ENCODE results near the gene PSMD6. TPM values are rescaled to one million over a fixed set of nuclear protein-coding genes. Genes with fewer than 3 reads are reported as not detected.

The PSMD6 gene
- polyA plus RNA-seq, 6 donors from 2014 or later: 93.0 to 150 (median 123) TPM

DNA sequence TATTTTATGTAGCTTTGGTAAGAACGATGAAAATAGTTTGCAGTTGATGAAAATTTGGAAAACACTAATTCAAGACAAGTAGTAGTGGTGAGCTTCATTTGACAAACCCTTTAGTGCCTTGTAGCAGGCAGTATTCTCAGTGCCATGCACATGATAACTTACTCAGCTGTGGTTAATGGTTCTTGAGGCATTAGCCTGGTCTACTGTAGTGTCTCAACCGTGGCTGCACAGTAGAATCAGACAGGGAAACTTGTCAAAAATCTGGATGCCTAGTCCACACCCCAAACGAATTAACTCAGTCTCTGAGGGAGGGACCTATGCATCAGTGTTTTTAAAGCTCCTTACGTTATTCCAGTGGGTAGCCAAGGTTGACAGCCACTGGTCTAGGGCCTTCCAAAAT lies 45.4 kb downstream of the PSMD6 start:
- Mint-ChIP-seq H3K27ac (peak overlapping the region in 3 of 6 donors; percentile 39 to 68 (median 58)), H3K4me3 (no peak overlapping the region), H3K4me1 (peaks cover 33 to 39% (median 36%) of the 10 kb centered on the region in 3 donors), H3K9me3 (no peaks in the 10 kb centered on the region), H3K27me3 (no peaks in the 10 kb centered on the region), H3K36me3 (peaks cover 8 to 21% of the 10 kb centered on the region in 2 donors)
- DNase-seq: no peak
- no peak for ATAC-seq (ENCODE audit: low read depth in 2 of 2)

DNA sequence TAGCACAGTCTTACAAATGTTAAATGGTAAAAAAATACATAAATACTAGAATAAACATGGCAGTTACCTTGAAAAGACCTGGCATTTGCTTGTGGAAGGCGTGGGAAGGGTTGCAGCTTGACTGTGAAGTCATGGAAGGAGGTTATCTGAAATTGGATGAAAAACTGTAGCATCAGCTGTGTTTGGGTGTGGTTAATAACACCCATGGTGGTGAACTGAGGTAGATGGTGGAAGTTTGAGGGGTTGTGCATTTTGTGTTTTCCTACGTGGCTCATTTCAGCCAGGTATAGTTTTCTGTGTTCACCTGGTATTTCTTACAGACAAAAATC lies 46.5 kb downstream of the PSMD6 start:
- Mint-ChIP-seq H3K4me1 (peaks cover 28 to 34% (median 33%) of the 10 kb centered on the region in 3 donors), H3K4me3 (no peak overlapping the region), H3K9me3 (no peaks in the 10 kb centered on the region), H3K27me3 (no peaks in the 10 kb centered on the region), H3K27ac (no peak overlapping the region), H3K36me3 (peaks cover 8 to 11% of the 10 kb centered on the region in 2 donors)
- ATAC-seq (ENCODE audit: low read depth in 2 of 2) (no peak), DNase-seq (no peak)

DNA sequence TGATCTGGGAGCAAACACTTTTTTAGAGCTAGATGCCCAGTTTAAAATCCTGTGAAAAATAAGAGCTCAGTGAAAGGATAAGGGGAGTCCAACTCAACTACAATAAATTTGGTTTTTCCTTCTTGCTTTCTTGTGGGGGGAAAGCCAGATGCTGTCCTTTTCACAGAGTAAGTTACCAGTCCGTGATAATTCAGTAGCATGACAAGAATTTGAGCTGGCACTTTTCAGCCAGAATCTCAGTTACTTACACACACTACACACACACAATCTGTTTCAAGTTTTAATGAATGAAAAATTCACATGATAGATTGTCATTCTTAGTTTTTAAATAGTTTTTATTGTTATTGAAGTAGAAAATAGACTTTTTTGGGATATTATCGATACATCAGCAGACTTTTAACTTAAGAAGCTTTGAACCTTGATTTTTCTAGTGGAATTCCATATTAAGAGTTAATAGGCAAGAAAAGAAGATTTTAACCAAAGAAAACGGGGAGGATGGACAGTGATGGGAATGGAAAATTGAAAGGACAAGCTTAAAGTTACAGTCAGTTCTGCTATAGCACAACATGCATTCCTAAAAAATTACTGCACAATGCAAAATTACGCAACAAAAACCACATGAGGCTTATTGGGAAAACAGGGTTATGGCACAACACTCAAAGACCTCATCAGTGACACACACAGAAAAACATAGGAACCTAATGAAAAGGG lies 47.0 kb downstream of the PSMD6 start:
- Mint-ChIP-seq H3K36me3 (peaks cover 8 to 11% of the 10 kb centered on the region in 2 donors), H3K4me3 (no peak overlapping the region), H3K27ac (peak overlapping the region in 1 of 6 donors; percentile 38), H3K27me3 (no peaks in the 10 kb centered on the region), H3K9me3 (no peaks in the 10 kb centered on the region), H3K4me1 (peaks cover 28 to 36% (median 33%) of the 10 kb centered on the region in 3 donors)
- DNase-seq: no peak
- ATAC-seq (ENCODE audit: low read depth in 2 of 2): no peak

DNA sequence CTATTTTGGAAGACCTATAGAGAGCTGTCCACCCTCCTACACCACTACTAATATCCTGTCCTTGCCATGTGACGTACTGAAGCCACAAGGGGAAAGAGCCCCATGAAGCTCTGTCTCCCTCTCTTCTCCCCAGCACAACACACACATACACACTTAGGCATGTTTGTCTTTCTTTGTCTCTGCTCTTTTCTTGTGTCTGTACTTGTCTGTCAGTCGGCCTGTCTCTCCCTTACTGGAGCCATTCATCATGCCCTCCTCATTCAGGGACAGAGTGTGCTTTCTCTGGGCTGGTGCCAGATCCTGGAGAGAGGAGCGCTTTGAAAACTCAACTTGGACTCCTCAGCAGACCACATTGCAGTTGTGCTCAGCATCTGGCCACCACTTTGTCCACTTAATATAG lies 47.6 kb downstream of the PSMD6 start:
- H3K9me3 Mint-ChIP-seq: no peaks in the 10 kb centered on the region
- H3K4me1 Mint-ChIP-seq: peaks cover 28 to 40% (median 33%) of the 10 kb centered on the region in 3 donors
- ATAC-seq (ENCODE audit: low read depth in 2 of 2) (no peak), DNase-seq (no peak)
- H3K27me3 Mint-ChIP-seq: no peaks in the 10 kb centered on the region
- peak overlapping the region in 1 of 6 donors; percentile 38 for H3K27ac Mint-ChIP-seq
- H3K4me3 Mint-ChIP-seq: no peak overlapping the region
- peaks cover 8 to 11% of the 10 kb centered on the region in 2 donors for H3K36me3 Mint-ChIP-seq

DNA sequence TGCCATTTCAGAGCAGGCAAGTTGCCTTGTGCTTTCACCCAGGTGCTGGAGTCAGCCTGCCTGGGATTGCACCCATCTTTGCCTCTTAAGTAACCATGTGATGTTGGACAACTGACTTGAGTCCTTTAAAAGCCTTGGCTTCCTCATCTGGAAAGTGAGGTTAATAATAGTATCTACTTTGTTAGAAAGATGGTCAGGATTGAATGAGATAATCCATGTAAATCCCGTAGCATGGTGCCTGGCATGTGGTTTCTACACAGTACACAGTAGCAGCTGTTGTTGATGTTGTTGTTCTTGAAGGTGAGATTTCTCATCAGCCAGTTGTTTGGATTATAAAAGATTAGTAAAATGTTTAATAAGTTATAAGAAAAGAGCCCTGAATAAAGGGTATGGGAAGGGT lies 48.8 kb downstream of the PSMD6 start:
- Mint-ChIP-seq H3K9me3 (no peaks in the 10 kb centered on the region), H3K36me3 (peaks cover 6 to 8% of the 10 kb centered on the region in 2 donors), H3K27ac (no peak overlapping the region), H3K27me3 (no peaks in the 10 kb centered on the region), H3K4me1 (peaks cover 31 to 45% (median 35%) of the 10 kb centered on the region in 3 donors), H3K4me3 (no peak overlapping the region)
- DNase-seq: no peak
- no peak for ATAC-seq (ENCODE audit: low read depth in 2 of 2)

DNA sequence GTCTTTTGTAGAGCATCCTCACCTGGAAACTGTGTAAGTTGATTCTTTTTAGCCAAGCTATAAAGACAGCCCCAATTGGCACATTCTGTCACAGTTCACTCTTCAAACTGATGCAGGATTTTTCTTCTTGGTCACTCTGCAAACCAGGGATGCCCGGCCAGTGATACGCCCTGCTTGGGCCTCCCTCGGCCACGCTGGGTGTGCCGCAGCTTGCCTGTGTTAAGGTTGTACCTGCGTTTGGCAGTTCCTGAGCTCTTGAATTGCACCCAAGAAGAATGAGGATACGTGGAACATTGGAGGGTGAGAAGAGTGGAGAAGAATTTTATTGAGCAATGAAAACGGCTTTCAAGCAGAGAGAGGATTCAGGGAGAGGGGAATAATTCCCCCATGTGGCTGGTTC lies 49.9 kb downstream of the PSMD6 start:
- Mint-ChIP-seq H3K4me3 (no peak overlapping the region), H3K27ac (peak overlapping the region in 1 of 6 donors; percentile 4), H3K36me3 (peaks cover 6 to 8% of the 10 kb centered on the region in 2 donors), H3K4me1 (peaks cover 29 to 50% (median 36%) of the 10 kb centered on the region in 3 donors), H3K27me3 (no peaks in the 10 kb centered on the region), H3K9me3 (no peaks in the 10 kb centered on the region)
- DNase-seq (no peak), ATAC-seq (ENCODE audit: low read depth in 2 of 2) (no peak)

DNA sequence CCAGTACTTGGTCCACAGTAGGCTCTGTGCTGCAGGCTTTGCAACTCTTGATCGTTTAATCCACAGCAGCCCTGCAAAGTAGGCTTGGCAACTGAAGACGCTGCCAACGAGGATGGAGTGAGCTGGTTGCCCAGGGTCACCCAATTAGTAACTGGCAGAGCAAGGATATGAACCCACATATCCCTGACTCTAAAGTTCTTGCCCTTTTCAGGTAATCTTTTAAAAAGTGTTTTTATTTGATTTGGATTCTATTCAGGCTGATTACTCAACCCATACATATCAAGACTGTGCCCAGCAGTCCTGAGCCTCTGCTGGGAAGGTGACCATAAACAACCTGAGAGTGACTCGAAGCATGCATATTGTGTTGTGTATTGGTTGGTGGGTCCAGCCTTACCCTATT lies 50.3 kb downstream of the PSMD6 start:
- ATAC-seq (ENCODE audit: low read depth in 2 of 2): no peak
- Mint-ChIP-seq H3K4me1 (peaks cover 29 to 50% (median 40%) of the 10 kb centered on the region in 3 donors), H3K27me3 (no peaks in the 10 kb centered on the region), H3K27ac (no peak overlapping the region), H3K4me3 (no peak overlapping the region), H3K9me3 (no peaks in the 10 kb centered on the region), H3K36me3 (peaks cover 6 to 8% of the 10 kb centered on the region in 2 donors)
- no peak for DNase-seq

DNA sequence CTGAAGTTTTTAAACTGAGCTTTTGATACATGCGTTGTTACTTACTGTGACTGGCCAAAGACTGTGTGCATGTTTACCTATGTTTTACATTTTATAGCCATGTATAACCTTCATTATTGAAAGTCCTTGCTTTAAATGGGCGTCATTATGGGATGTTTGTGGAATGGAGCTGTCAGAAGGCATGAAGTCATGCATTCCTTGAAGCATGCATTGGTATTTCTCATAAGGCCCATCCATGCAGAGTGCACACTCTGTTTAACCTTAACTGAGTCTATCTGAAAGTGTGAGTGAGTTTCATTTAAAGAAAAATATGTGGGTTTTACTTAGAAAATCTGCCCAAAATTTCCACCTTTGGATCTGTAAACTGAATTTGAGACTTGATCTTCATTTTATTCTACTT lies 51.1 kb downstream of the PSMD6 start:
- ATAC-seq (ENCODE audit: low read depth in 2 of 2) (no peak), DNase-seq (no peak)
- H3K27me3 Mint-ChIP-seq: no peaks in the 10 kb centered on the region
- peaks cover 31 to 49% (median 42%) of the 10 kb centered on the region in 3 donors for H3K4me1 Mint-ChIP-seq
- H3K4me3 Mint-ChIP-seq: no peak overlapping the region
- H3K9me3 Mint-ChIP-seq: no peaks in the 10 kb centered on the region
- H3K27ac Mint-ChIP-seq: no peak overlapping the region
- H3K36me3 Mint-ChIP-seq: peaks cover 6 to 8% of the 10 kb centered on the region in 2 donors

DNA sequence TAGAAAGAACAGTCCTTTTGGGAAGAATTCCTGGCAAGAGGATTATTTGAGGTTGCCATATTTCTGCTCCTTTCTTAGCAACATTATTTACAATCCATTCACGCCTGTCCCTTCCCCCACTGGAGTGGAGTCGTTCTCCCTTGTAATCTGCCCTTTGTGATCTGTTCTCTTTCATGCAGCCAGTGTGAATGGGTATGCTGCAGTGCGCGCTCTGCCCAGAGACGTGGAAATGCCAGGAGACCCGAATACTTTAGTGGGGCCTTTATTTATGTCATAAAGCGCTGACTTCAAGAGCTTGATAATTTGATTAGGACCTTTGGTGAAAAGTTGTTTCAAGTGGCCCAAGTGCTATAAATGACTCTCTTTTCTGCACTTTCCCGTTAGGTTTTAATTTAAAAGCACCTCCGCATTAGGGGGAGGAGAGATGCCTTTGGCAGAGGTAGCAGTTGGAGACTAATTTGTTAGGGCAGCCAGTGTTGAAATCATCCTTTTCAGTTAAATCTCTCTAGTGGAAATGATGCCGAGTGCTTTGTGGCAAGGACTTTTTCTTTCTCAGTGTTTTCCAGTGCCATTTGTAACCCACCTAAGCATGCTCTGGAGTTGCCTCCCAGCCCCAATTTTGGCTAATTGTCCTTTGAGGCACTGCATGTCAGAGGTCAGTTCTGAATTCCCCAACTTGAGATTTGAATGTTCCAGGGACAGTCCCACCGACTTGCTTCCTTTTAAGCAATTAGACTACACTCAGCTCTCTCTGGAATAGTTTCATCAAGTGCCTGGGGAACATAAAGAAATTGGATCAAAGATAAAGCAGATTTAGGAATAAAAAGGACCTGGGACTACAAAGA lies 52.4 kb downstream of the PSMD6 start:
- Mint-ChIP-seq H3K27ac (peak overlapping the region in 1 of 6 donors; percentile 35), H3K4me1 (peaks cover 29 to 53% (median 38%) of the 10 kb centered on the region in 3 donors), H3K9me3 (no peaks in the 10 kb centered on the region), H3K27me3 (no peaks in the 10 kb centered on the region), H3K36me3 (peaks cover 6 to 8% of the 10 kb centered on the region in 2 donors), H3K4me3 (no peak overlapping the region)
- DNase-seq: no peak
- no peak for ATAC-seq (ENCODE audit: low read depth in 2 of 2)

DNA sequence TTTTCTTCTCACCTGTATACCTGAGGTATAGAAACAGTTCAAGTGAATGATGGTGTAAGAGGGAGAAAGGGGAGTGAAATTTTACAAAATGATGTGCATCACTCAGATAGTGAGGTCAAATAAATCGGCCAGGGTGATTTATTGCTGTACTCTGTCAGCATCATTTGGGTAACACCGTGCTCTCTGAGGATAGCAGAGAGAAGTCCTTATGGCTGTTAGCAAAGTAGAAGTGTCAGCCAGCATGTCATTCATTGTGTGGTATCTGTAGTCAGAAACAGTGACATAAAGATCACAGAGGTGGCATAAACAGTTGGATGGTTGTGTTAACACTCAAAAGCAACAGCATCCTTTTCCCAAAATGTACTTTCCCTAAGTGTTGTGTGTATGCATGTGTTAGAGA lies 53.4 kb downstream of the PSMD6 start:
- DNase-seq: no peak

DNA sequence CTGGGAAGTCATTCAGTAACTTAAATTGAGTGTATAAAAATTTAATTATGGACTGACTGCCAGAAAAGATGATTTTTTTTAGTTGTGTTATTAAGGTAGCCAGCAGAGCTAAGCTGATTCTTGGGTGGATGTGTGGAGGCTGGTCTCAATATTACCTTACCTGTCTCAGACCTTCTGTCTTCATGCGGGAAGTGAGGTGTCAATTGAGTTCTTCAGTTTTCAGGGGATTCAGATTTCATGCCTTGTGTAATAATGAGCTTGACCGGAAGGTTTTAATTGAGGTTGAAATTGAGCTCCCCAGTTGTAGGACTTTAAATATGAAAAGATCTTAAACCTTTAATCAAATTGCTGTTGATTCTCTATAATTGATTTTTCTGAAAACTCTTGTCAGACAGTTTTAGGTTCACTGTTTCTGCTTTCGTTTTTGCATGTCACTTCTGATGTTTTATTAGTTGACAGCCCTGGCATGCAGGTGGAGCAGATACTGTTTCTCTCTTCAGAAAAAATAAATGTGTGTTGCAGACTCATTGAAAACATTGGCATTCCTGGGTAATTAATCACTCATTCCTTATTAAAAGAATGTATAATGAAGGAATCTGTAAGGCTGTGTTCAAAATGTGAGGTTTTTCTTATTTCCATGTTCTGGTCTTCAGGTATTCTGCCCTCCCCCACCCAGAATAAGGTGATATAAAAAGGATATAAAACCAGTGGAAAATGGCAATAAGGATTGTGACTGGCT lies 54.5 kb downstream of the PSMD6 start:
- no peaks in the 10 kb centered on the region for H3K9me3 Mint-ChIP-seq
- DNase-seq: no peak
- peak; percentile 13 to 16 for ATAC-seq (ENCODE audit: low read depth in 2 of 2)
- H3K4me3 Mint-ChIP-seq: peak overlapping the region; percentile 37 to 82 (median 71)
- H3K27ac Mint-ChIP-seq: peak overlapping the region; percentile 35 to 89 (median 62)
- H3K36me3 Mint-ChIP-seq: peaks cover 6% of the 10 kb centered on the region in 2 donors
- peaks cover 28 to 49% (median 29%) of the 10 kb centered on the region in 3 donors for H3K4me1 Mint-ChIP-seq
- H3K27me3 Mint-ChIP-seq: no peaks in the 10 kb centered on the region

More for the DNA sequence above, 53.4 kb downstream of the PSMD6 start:
- no peak for ATAC-seq (ENCODE audit: low read depth in 2 of 2)
- Mint-ChIP-seq H3K27ac (peak overlapping the region in 1 of 6 donors; percentile 42), H3K4me1 (peaks cover 29 to 49% (median 35%) of the 10 kb centered on the region in 3 donors), H3K4me3 (no peak overlapping the region), H3K36me3 (peaks cover 6 to 8% of the 10 kb centered on the region in 2 donors), H3K9me3 (no peaks in the 10 kb centered on the region), H3K27me3 (no peaks in the 10 kb centered on the region)

DNA sequence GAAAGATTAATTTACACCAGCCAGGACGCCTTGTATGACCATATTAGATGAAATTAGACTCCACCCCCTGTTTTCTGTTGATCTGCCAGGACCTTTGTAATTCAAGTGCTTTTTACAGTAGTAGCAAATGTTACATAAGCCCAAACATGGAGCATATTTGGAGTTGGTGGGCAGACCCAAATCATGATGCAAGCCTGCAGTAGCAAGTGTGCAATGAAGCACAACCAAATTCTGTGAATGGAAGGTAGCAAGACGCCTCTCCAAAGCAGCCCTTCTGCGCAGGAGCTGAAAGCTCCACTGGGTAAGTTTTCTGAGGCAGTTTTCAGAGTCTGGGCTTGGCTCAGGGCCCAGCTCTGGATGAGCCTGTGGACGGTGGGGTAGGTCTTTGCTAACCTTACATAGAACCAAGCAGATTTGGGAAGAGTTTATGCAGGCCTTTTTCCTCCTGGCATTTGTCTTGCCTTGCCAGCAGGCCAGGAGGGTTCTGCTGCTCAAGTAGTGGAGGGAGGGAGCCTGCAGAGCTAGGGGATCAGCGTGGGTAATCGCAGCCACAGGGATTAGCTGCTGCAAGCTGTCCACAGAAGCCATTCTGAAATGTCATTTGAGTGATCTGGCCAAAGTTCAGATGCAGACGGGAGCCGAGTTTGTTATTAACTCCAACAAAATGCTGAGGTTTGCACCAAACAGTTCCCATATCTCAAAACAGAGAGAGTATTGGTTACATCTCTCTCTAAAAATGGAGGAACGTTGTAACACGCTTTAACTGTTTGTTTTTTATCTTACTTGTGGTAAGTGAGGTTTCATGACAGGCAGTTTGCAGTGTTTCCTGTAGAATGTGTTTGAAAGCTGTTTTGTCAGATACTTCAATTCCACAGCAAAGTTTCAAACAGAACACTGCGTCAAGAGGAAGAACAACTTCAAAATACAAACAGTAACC lies 55.4 kb downstream of the PSMD6 start:
- ATAC-seq (ENCODE audit: low read depth in 2 of 2) (peak; percentile 37 to 63), DNase-seq (no peak)
- Mint-ChIP-seq H3K9me3 (no peaks in the 10 kb centered on the region), H3K36me3 (no peaks in the 10 kb centered on the region), H3K4me3 (peak overlapping the region; percentile 37 to 82 (median 71)), H3K27me3 (no peaks in the 10 kb centered on the region), H3K4me1 (peaks cover 28 to 44% (median 29%) of the 10 kb centered on the region in 3 donors), H3K27ac (peak overlapping the region; percentile 35 to 89 (median 62))

All from naive B cell (primary cell).